Retinal pigment epithelial cell (primary cell): ENCODE measurements around the gene EIF2S3.

Experiments
- DNase-seq: peaks from one replicate; pipeline ENCODE4 v3.0.0-alpha.2; 2010; ENCODE audit warnings: low read depth
- H3K4me3 ChIP-seq: 2 replicates; pipeline ENCODE4 v1.5.1; 2011; ENCODE audit warnings: mild to moderate bottlenecking, low read length, control low read depth, moderate library complexity
- CTCF ChIP-seq: conservative IDR thresholded peaks from 2 replicates; pipeline ENCODE4 v1.5.1; 2011; ENCODE audit warnings: low read depth, low read length, control low read depth, inconsistent platforms

EIF2S3 gene

DNA sequence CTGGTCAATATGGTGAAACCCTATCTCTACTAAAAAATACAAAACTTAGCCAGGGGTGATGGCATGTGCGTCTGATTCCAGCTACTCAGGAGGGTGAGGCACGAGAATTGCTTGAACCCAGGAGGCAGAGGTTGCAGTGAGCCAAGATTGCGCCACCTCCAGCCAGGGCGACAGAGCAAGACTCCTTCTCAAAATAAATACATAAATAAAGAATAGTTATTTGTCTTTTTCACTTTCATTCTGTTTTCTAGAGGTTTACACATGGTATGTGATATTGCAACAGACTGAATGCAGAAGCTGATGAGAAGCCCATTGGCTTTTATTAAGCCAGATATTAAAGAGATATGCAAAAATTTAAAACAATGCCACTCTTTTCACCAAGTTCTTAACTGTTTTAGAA lies 35.9 kb upstream of the EIF2S3 start:
- no peak for DNase-seq
- TF ChIP-seq CTCF: no peak
- no peak overlapping the region for H3K4me3 ChIP-seq

DNA sequence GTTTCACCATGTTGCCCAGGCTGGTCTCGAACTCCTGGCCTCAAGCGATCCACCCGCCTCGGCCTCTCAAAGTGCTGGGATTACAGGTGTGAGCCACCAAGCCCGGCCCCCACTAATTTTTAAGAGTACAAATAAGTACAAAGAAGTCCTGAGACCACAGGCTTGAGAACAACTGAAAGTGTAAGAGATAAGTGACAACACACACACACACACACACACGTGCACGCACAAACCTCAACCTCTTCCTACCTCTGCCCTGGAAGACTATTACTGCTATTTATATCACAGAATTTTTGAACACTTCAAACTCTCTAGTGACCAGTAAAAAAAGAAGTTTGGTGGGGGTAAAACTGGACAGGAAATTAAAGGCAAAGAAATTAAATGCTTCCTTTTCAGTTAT lies 35.3 kb upstream of the EIF2S3 start:
- H3K4me3 ChIP-seq: no peak overlapping the region
- TF ChIP-seq CTCF: no peak
- DNase-seq: no peak

GRCh38 chrX:24020306-24020876 lies 34.4 kb upstream of the EIF2S3 start:
- no peak for TF ChIP-seq CTCF
- no peak for DNase-seq
- no peak overlapping the region for H3K4me3 ChIP-seq

GRCh38 chrX:24023544-24023943 lies 31.2 kb upstream of the EIF2S3 start:
- TF ChIP-seq CTCF: no peak
- DNase-seq: no peak
- H3K4me3 ChIP-seq: peak overlapping the region; percentile 66

GRCh38 chrX:24023972-24024669 lies 30.6 kb upstream of the EIF2S3 start:
- no peak for DNase-seq
- peak overlapping the region; percentile 66 for H3K4me3 ChIP-seq
- no peak for TF ChIP-seq CTCF

DNA sequence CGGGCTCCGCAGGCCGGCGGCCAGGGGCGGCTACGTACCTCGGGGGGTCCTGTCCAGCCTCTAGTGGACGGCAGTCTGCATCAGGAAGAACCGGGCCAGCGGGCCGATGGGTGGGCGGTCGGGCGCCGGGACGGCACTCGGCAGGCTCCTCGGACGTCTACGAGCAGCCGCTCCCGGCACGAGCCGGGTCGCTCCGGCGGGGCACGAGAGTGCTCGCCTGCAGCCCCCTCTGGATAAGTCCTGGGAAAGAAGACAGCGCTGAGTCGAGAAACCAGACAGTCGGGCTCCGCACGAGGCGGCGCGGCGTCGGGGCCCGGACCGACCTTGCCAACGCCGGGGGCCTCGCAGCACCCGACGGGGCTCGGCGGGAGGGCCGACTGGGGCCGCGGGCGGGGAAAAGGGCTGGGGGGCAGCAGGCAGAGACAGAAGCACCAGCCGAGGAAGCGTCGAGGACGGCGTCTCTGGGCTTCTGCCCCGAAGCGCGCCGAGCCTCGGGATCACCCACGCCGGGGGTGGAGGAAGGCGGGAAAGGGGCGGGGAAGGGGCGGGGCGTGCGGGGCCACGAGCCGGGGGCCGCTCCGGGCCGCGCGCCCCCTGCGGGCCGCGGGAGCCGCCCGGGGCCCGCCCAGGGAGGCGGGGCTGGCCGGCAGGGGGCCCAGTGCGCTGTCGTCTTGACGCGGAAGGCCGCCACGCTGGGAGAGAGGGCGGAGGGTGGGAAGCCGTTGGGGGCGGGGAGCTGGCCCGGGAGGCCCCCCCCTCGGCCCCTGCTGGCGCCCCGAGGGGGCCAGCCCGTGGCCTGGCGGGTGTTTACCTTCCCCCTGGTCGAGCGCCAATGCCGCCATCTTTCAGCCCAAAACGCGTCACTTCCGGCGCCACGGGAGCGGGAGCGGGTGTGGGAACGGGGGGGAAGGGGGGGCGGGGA lies 29.7 kb upstream of the EIF2S3 start:
- H3K4me3 ChIP-seq: peak overlapping the region; percentile 66
- peak; percentile 52 for DNase-seq
- no peak for TF ChIP-seq CTCF
